ENCODE measurements around the gene VPS52. TPM values are rescaled to one million over a fixed set of nuclear protein-coding genes. Genes with fewer than 3 reads are reported as not detected.

The VPS52 gene
- total and polyA plus RNA-seq, 9 of the 15 experiments (the other 6 are each of a cell fraction or from before 2014, with no cell fraction given), result 24.4 to 103 (median 40.2) TPM

DNA sequence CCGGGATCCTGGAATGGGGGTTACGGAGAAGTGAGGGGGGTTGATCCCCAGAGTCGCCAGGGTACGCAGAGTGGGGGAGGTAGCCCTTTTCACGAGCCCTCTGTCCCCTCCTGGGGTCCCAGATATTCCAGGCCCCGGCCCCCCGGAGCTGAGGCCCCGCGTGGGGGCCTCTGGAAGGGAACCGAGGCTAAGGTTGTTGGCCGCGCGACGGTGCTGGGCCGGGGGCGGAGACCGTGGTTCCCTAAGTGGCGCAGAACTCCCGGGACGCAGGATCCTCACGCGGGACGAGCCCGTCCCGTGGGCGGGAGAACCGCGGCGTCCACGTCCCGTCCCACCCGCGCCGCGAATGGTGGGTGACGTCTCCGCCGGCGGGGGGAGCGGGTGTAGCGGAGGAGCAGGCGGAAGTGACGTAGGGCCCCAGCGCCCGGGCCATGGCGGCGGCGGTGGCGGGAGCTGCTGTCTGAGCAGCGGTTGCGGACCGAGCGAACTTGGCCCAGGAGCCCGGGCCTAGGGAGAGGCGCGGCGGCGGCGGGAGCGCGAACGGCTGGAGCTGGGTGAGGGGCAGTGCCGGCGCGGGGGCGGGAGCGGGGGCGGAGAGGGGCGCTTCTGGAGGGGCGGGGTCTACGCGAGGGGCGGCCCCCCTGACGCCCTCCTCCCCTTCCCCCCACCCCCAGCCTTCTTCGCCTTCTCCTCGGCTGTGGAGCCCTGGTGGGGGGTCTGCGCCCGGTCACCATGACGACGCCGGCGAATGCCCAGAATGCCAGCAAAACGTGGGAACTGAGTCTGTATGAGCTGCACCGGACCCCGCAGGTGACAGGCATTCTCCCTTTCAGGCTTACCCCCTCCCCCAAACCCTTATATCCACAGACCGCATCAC is 63.3 kb downstream of the VPS52 start, which contains the start of gene RING1 (continued):
- no peak for TF ChIP-seq ZNF695 (CRISPR knock-in tag; IDR thresholded peaks at IDR 0.05)
- no peak; the same call in 1 of the 2 replicates for TF ChIP-seq ILF3 (IDR thresholded peaks at IDR 0.05; ENCODE audit: borderline replicate concordance)
- TF ChIP-seq, protein P1, sequence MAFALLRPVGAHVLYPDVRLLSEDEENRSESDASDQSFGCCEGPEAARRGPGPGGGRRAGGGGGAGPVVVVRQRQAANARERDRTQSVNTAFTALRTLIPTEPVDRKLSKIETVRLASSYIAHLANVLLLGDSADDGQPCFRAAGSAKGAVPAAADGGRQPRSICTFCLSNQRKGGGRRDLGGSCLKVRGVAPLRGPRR (CRISPR knock-in tag; IDR thresholded peaks at IDR 0.05), result no peak
- TF ChIP-seq, protein P2, sequence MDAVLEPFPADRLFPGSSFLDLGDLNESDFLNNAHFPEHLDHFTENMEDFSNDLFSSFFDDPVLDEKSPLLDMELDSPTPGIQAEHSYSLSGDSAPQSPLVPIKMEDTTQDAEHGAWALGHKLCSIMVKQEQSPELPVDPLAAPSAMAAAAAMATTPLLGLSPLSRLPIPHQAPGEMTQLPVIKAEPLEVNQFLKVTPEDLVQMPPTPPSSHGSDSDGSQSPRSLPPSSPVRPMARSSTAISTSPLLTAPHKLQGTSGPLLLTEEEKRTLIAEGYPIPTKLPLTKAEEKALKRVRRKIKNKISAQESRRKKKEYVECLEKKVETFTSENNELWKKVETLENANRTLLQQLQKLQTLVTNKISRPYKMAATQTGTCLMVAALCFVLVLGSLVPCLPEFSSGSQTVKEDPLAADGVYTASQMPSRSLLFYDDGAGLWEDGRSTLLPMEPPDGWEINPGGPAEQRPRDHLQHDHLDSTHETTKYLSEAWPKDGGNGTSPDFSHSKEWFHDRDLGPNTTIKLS (IDR thresholded peaks at IDR 0.05; ENCODE audit: borderline replicate concordance, low read depth), result peak; percentile 85
- peak; percentile 100 for TF ChIP-seq SAFB (IDR thresholded peaks at IDR 0.05; ENCODE audit: borderline replicate concordance, low read depth, low read length)
- TF ChIP-seq, protein P3, sequence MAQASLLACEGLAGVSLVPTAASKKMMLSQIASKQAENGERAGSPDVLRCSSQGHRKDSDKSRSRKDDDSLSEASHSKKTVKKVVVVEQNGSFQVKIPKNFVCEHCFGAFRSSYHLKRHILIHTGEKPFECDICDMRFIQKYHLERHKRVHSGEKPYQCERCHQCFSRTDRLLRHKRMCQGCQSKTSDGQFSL (CRISPR knock-in tag; IDR thresholded peaks at IDR 0.05), result peak; percentile 79
- TF ChIP-seq, protein P3 (tag; IDR thresholded peaks at IDR 0.05), result peak in 1 of 2 experiments; percentile 83; a peak in 2 of 4 replicates
- TF ChIP-seq ZNF121 (CRISPR knock-in tag; conservative IDR thresholded peaks at IDR 0.05), result no peak
- no peak for TF ChIP-seq ZNF764 (CRISPR knock-in tag; IDR thresholded peaks at IDR 0.05; ENCODE audit: low read depth)
- TF ChIP-seq BDP1 (IDR thresholded peaks at IDR 0.05; ENCODE audit: insufficient read depth, insufficient read length), result no peak
- no peak for TF ChIP-seq YBX1 (IDR thresholded peaks at IDR 0.05)
- TF ChIP-seq, protein P4, sequence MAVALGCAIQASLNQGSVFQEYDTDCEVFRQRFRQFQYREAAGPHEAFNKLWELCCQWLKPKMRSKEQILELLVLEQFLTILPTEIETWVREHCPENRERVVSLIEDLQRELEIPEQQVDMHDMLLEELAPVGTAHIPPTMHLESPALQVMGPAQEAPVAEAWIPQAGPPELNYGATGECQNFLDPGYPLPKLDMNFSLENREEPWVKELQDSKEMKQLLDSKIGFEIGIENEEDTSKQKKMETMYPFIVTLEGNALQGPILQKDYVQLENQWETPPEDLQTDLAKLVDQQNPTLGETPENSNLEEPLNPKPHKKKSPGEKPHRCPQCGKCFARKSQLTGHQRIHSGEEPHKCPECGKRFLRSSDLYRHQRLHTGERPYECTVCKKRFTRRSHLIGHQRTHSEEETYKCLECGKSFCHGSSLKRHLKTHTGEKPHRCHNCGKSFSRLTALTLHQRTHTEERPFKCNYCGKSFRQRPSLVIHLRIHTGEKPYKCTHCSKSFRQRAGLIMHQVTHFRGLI (CRISPR knock-in tag; IDR thresholded peaks at IDR 0.05), result no peak
- no peak for TF ChIP-seq DMBX1 (CRISPR knock-in tag; IDR thresholded peaks at IDR 0.05; ENCODE audit: borderline replicate concordance)
- TF ChIP-seq ZNF444 (CRISPR knock-in tag; IDR thresholded peaks at IDR 0.05), result no peak
- no peak; the same call in 1 of the 2 replicates for TF ChIP-seq CHCHD3 (CRISPR knock-in tag; IDR thresholded peaks at IDR 0.05)
- TF ChIP-seq ZFX (CRISPR knock-in tag; IDR thresholded peaks at IDR 0.05), result peak; percentile 96
- TF ChIP-seq ILK (tag; IDR thresholded peaks at IDR 0.05; ENCODE audit: borderline replicate concordance, low read depth), result no peak
- TF ChIP-seq MAFK (IDR thresholded peaks at IDR 0.05; ENCODE audit: low read length), result no peak
- peak; percentile 95 for TF ChIP-seq ATF7 (IDR thresholded peaks at IDR 0.05)
- 0 out of 2 replicates have a peak, but pooled peaks have one; percentile 44 for TF ChIP-seq ZNF232 (CRISPR knock-in tag; IDR thresholded peaks at IDR 0.05)
- peak; percentile 88; the same call in 1 of the 2 replicates for TF ChIP-seq BRD4 (IDR thresholded peaks at IDR 0.05)
- TF ChIP-seq, protein P5, sequence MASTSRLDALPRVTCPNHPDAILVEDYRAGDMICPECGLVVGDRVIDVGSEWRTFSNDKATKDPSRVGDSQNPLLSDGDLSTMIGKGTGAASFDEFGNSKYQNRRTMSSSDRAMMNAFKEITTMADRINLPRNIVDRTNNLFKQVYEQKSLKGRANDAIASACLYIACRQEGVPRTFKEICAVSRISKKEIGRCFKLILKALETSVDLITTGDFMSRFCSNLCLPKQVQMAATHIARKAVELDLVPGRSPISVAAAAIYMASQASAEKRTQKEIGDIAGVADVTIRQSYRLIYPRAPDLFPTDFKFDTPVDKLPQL (IDR thresholded peaks at IDR 0.05; ENCODE audit: extremely low read depth, insufficient read length), result no peak
- TF ChIP-seq ESRRB (CRISPR knock-in tag; IDR thresholded peaks at IDR 0.05; ENCODE audit: borderline replicate concordance), result 0 out of 2 replicates have a peak, but pooled peaks have one; percentile 66
- no peak for TF ChIP-seq ZC3H8 (IDR thresholded peaks at IDR 0.05)
- no peak for TF ChIP-seq SMARCA5 (IDR thresholded peaks at IDR 0.05)
